NCI-H82 treated with DMSO at 0.1 percent for 48 hours (cell line): ENCODE measurements around the gene TLX3.

Experiments used
- DNase-seq: peaks from one replicate; lab custom pipeline; 2025; ENCODE audit not compliant: unreplicated experiment; lab: John Stamatoyannopoulos, UW

TLX3 gene

GRCh38 chr5:171300358-171300757, 8.7 kb upstream of the TLX3 start:
- DNase-seq, result no peak

- DNase-seq, result no peak
Measured at GRCh38 chr5:171306166-171306565, 2.9 kb upstream of the TLX3 start.

GRCh38 chr5:171306781-171307591, 2.1 kb upstream of the TLX3 start:
- DNase-seq, result no peak

GRCh38 chr5:171307789-171308452, 1.1 kb upstream of the TLX3 start:
- DNase-seq, result no peak

- no peak for DNase-seq
Measured at GRCh38 chr5:171309276-171310211, 496 bp downstream of the TLX3 start.

- no peak for DNase-seq
Measured at GRCh38 chr5:171310212-171310818, 1.3 kb downstream of the TLX3 start.

- DNase-seq, result no peak
Measured at GRCh38 chr5:171310819-171311321, 1.8 kb downstream of the TLX3 start.

GRCh38 chr5:171311322-171312077, 2.5 kb downstream of the TLX3 start:
- no peak for DNase-seq

- no peak for DNase-seq
Measured at GRCh38 chr5:171312129-171312974, 3.3 kb downstream of the TLX3 start.

- DNase-seq, result no peak
Measured at GRCh38 chr5:171313481-171314206, 4.6 kb downstream of the TLX3 start.

- DNase-seq, result no peak
Measured at GRCh38 chr5:171314728-171315385, 5.8 kb downstream of the TLX3 start.

GRCh38 chr5:171315386-171315891, 6.4 kb downstream of the TLX3 start:
- no peak for DNase-seq

GRCh38 chr5:171315925-171316257, 6.8 kb downstream of the TLX3 start:
- no peak for DNase-seq

GRCh38 chr5:171316258-171317121, 7.4 kb downstream of the TLX3 start:
- DNase-seq, result no peak

- no peak for DNase-seq
Measured at GRCh38 chr5:171317230-171317629, 8.2 kb downstream of the TLX3 start.

- DNase-seq, result no peak
Measured at GRCh38 chr5:171318026-171318425, 9.0 kb downstream of the TLX3 start.

- no peak for DNase-seq
Measured at GRCh38 chr5:171321447-171321846, 12.4 kb downstream of the TLX3 start.
